Gastroesophageal sphincter (tissue), 4 donors: ENCODE data around the gene UBE2K. TPM values are rescaled to one million over a fixed set of nuclear protein-coding genes. Genes with fewer than 3 reads are reported as not detected.
"Not testable (repeated sequence)": the region's sequence is repeated elsewhere in the genome, so short reads cannot be mapped to it uniquely, and the experiment has no call there.

ENCODE experiments used
- ATAC-seq: fragments of 150-250 bp; one replicate; pipeline ENCODE4 v1.9.1; 2016; ENCODE audit warnings: mild to moderate bottlenecking, moderate library complexity
- H3K27ac ChIP-seq, 4 donors: fragments of 200-600 bp; sonication (generic) in 3 of 4; 1 replicate in 3 of 4; 2 replicates in 1 of 4; pipeline ENCODE4 v1.5.1; 2016 to 2019
- H3K27me3 ChIP-seq: fragments of 200-600 bp; sonication (generic); one replicate; pipeline ENCODE4 v1.5.1; 2019
- H3K36me3 ChIP-seq, 2 donors: fragments of 200-600 bp; sonication (generic); one replicate each; pipeline ENCODE4 v1.5.1; 2019; ENCODE audit warnings: control low read depth in 1 of 2
- H3K4me1 ChIP-seq, 3 donors: fragments of 200-600 bp; sonication (generic); 1 replicate in 2 of 3; 2 replicates in 1 of 3; pipeline ENCODE4 v1.5.1; 2016 to 2019; ENCODE audit warnings: control low read depth in 2 of 3
- H3K4me3 ChIP-seq, 2 donors: fragments of 200-600 bp; sonication (generic); one replicate each; pipeline ENCODE4 v1.5.1; 2019; ENCODE audit warnings: mild to moderate bottlenecking in 1 of 2, moderate library complexity in 1 of 2
- H3K9me3 ChIP-seq, 3 donors: fragments of 200-600 bp; sonication (generic); one replicate each; pipeline ENCODE4 v1.5.1; 2017 to 2019; ENCODE audit warnings: control low read depth in 2 of 3
- EP300 ChIP-seq: sonication (generic); formaldehyde crosslinking; IDR thresholded peaks from one replicate; pipeline ENCODE4 v1.6.1; 2017; ENCODE audit warnings: antibody characterized with exemption, mild to moderate bottlenecking
- POLR2A ChIP-seq, 2 donors: fragments of 450-650 bp; IDR thresholded peaks; one replicate each; pipeline ENCODE4 v1.6.1; 2017; ENCODE audit warnings: antibody characterized with exemption in 2 of 2, mild to moderate bottlenecking in 2 of 2, moderate library complexity in 1 of 2
- POLR2AphosphoS5 ChIP-seq: sonication (generic); formaldehyde crosslinking; IDR thresholded peaks from one replicate; pipeline ENCODE4 v1.6.1; 2017; ENCODE audit warnings: antibody characterized with exemption
- WGBS, 2 donors: methylation state at CpG; one replicate each; pipeline ENCODE4 v1.1.5; 2018; ENCODE audit warnings: low coverage in 1 of 2; 5-methylcytosine and 5-hydroxymethylcytosine counted together
- total RNA-seq, 4 donors: library from RNA; depleted of rRNA; stranded (reverse); fragments of >200 nt; gene quantifications; one replicate each; pipeline ENCODE4 v1.1.0, GENCODE V29; 2016
- TF ChIP-seq, protein P1 (sequence below), 4 experiments: fragments of 200-600 bp in 2 of 4; fragments of 450-650 bp in 2 of 4; sonication (generic) in 1 of 4; IDR thresholded peaks; one replicate each; pipeline ENCODE4 v1.5.1; 2017 to 2019; ENCODE audit warnings: antibody characterized with exemption in 4 of 4, mild to moderate bottlenecking in 2 of 4, moderate library complexity in 2 of 4

The UBE2K gene
- total RNA-seq, 4 donors from 2014 or later, result 30.5 to 49.2 (median 33.9) TPM

DNA sequence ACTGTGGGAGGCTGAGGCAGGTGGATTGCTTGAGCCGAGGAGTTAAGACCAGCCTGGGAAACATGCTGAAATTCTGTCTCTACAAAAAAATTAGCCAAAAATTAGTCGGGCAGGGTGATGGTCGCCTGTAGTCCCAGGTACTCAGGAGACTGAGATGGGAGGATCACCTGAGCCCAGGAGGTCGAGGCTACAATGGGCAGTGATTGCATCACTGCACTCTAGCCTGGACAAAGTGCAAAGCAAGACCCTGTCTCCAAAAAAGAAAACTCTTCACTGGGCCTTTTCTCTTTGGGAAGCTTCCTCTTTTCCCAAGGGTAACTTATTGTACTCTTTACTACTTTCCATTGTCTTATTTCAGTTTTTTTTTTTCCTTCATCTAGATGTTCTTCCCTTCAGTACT lies 88.9 kb downstream of the UBE2K start:
- no peaks in the 10 kb centered on the region for H3K9me3 ChIP-seq
- TF ChIP-seq POLR2AphosphoS5 (no peak), POLR2A (IDR thresholded peaks at IDR 0.05) (no peak), EP300 (no peak)
- TF ChIP-seq, protein P1, sequence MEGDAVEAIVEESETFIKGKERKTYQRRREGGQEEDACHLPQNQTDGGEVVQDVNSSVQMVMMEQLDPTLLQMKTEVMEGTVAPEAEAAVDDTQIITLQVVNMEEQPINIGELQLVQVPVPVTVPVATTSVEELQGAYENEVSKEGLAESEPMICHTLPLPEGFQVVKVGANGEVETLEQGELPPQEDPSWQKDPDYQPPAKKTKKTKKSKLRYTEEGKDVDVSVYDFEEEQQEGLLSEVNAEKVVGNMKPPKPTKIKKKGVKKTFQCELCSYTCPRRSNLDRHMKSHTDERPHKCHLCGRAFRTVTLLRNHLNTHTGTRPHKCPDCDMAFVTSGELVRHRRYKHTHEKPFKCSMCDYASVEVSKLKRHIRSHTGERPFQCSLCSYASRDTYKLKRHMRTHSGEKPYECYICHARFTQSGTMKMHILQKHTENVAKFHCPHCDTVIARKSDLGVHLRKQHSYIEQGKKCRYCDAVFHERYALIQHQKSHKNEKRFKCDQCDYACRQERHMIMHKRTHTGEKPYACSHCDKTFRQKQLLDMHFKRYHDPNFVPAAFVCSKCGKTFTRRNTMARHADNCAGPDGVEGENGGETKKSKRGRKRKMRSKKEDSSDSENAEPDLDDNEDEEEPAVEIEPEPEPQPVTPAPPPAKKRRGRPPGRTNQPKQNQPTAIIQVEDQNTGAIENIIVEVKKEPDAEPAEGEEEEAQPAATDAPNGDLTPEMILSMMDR (IDR thresholded peaks at IDR 0.05), result no peak
- H3K4me3 ChIP-seq, result no peak overlapping the region
- H3K4me1 ChIP-seq, result no peaks in the 10 kb centered on the region
- peaks cover 0 to 6% of the 10 kb centered on the region in 2 donors for H3K36me3 ChIP-seq
- no peak for ATAC-seq
- H3K27ac ChIP-seq, result no peak overlapping the region
- no peaks in the 10 kb centered on the region for H3K27me3 ChIP-seq
- 85% methylated on average over 4 of the region's 4 CpGs; no CpG with 5 or more reads in 1 of the 2 donors for WGBS, 2 donors

DNA sequence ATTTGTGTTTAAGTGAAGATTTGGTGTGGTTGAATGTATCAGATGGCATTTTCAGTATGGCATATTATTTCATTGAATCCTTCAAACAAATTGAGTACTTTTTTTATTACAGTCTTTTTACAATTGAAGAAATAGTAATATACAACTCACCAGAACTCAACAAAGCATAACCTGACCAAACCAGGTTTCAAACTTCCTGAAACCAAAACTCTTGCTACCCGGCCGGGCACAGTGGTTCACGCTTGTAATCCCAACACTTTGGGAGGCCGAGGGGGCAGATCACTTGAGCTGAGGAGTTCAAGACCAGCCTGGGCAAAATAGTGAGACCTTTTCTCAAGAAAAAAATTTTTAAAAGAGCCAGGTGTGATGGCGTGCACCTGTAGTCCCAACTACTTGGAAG lies 94.2 kb downstream of the UBE2K start:
- 82 to 100% methylated on average over 2 to 4 of the region's 5 CpGs for WGBS, 2 donors
- H3K36me3 ChIP-seq, result no peaks in the 10 kb centered on the region
- TF ChIP-seq, protein P1 (IDR thresholded peaks at IDR 0.05), result no peak
- TF ChIP-seq EP300 (no peak), POLR2A (IDR thresholded peaks at IDR 0.05) (no peak)
- no peak for ATAC-seq
- H3K4me1 ChIP-seq, result no peaks in the 10 kb centered on the region
- no peaks in the 10 kb centered on the region for H3K9me3 ChIP-seq
- H3K27me3 ChIP-seq, result no peaks in the 10 kb centered on the region
- no peak overlapping the region for H3K27ac ChIP-seq
- H3K4me3 ChIP-seq, result no peak overlapping the region

DNA sequence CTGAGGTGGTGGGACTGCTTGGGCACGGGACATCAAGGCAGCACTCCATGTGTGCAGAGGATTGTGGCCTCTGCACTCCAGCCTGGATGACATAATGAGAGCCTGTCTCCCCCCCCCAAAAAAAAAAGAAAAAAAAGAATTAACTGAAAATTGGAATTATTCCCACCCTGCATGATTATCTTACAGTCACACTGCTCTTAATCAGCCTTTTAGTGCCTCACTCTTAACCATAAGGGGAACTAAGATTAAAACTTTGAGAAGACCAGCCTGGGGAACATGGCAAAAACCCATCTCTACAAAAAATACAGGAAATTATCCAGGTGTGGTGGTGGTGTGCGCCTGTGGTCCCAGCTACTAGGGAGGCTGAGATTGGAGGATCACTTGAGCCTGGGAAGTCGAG lies 94.6 kb downstream of the UBE2K start:
- TF ChIP-seq POLR2AphosphoS5, result no peak
- TF ChIP-seq, protein P1 (IDR thresholded peaks at IDR 0.05), result no peak
- TF ChIP-seq EP300, result no peak
- TF ChIP-seq POLR2A (IDR thresholded peaks at IDR 0.05), result no peak
- Histone ChIP-seq H3K27ac (no peak overlapping the region), H3K9me3 (no peaks in the 10 kb centered on the region), H3K27me3 (no peaks in the 10 kb centered on the region), H3K4me1 (no peaks in the 10 kb centered on the region), H3K36me3 (no peaks in the 10 kb centered on the region), H3K4me3 (no peak overlapping the region)
- no peak for ATAC-seq
- 90% methylated on average over 2 of the region's 3 CpGs; no CpG with 5 or more reads in 1 of the 2 donors for WGBS, 2 donors

DNA sequence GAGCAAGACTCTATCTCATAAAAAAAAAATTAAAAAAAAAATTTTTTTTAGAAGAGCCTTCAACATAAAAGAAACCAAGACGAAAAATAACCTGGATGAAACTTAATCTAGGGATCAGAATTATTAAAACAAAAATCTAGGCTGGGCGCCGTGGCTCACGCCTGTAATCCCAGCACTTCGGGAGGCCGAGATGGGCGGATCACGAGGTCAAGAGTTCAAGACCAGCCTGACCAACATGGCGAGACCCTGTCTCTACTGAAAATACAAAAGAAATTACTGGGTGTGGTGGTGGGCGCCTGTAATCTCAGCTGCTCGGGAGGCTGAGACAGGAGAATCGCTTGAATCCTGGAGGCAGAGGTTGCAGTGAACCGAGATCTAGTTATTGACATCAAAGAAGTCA lies 95.0 kb downstream of the UBE2K start:
- H3K4me1 ChIP-seq, H3K27ac ChIP-seq, H3K27me3 ChIP-seq, ATAC-seq, H3K36me3 ChIP-seq, H3K9me3 ChIP-seq, H3K4me3 ChIP-seq: not testable (repeated sequence)
- 80 to 92% methylated on average over 1 to 12 of the region's 13 CpGs for WGBS, 2 donors

DNA sequence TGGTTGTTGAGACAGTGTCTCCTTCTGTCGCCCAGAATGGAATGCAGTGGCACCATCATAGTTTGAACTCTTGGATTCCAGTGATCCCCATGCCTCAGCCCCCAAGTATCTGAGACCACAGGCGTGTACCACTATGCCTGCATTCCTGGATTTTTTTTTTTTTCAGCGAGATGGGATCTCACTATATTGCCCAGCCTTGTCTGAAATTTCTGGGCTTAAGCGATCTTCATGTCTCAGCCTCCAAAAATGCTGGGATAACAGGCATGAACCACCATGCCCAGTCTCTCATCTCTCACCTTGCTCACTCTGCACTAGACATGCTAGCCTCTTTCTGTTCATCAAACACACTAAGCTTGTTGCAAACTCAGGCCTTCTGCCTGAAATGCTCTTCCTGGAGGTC lies 104.1 kb downstream of the UBE2K start:
- no peaks in the 10 kb centered on the region for H3K36me3 ChIP-seq
- no peaks in the 10 kb centered on the region for H3K4me1 ChIP-seq
- no peaks in the 10 kb centered on the region for H3K9me3 ChIP-seq
- TF ChIP-seq POLR2AphosphoS5 (no peak), POLR2A (IDR thresholded peaks at IDR 0.05) (no peak), EP300 (no peak)
- TF ChIP-seq, protein P1 (IDR thresholded peaks at IDR 0.05), result no peak
- 68 to 88% methylated on average over 3 of the region's 4 CpGs for WGBS, 2 donors
- H3K27me3 ChIP-seq, result no peaks in the 10 kb centered on the region
- no peak for ATAC-seq
- H3K4me3 ChIP-seq, result no peak overlapping the region
- H3K27ac ChIP-seq, result no peak overlapping the region
